HCT116 (cell line): ENCODE measurements around the gene LRRFIP2. TPM values are rescaled to one million over a fixed set of nuclear protein-coding genes. Genes with fewer than 3 reads are reported as not detected.

Source experiments
- ATAC-seq: fragments of 200-7000 bp; cut with Tn5 transposase; 2 replicates; pipeline ENCODE4 v1.9.1; 2020; ENCODE audit warnings: mild to moderate bottlenecking, moderate library complexity
- BruUV-seq: library from RNA; stranded (reverse); fragments of 400-500 nt; replicated peaks from 2 replicates; lab custom pipeline; 2021; lab: Mats Ljungman, UMichigan
- CTCF ChIA-PET: fragments of 300-600 bp; sonication (Branson Sonifier 250); formaldehyde crosslinking; loops from one replicate; lab custom pipeline; 2021; ENCODE audit warnings: antibody characterized with exemption; lab: Charles Lee
- POLR2A ChIA-PET: fragments of 300-600, 350-600 bp; sonication (Branson Sonifier 250); formaldehyde crosslinking; loops from one replicate; lab custom pipeline; 2021; ENCODE audit warnings: antibody characterized with exemption; lab: Charles Lee
- RAD21 ChIA-PET, 2 experiments: fragments of 300-600 bp; sonication (Branson Sonifier 250); formaldehyde crosslinking; loops; one replicate each; lab custom pipeline; 2023; ENCODE audit warnings: low total read pairs in 2 of 2; ENCODE audit not compliant: uncharacterized antibody in 2 of 2, unreplicated experiment in 2 of 2, low non-redundant PET in 1 of 2; lab: Charles Lee
- DNase-seq: peaks from one replicate; pipeline ENCODE4 v3.0.0-alpha.2; 2010; ENCODE audit warnings: low read depth, low spot score
- H2AFZ ChIP-seq: fragments of 200-600 bp; shearing (Covaris generic), sonication (generic); 2 replicates; pipeline ENCODE4 v1.6.1; 2017; ENCODE audit warnings: low read depth, mixed run types, mixed read lengths, antibody characterized with exemption, low read length; ENCODE audit not compliant: poor library complexity, severe bottlenecking
- H3K27ac ChIP-seq: 2 replicates; pipeline ENCODE4 v1.5.1; 2012; ENCODE audit warnings: low read depth, low read length
- H3K27me3 ChIP-seq: fragments of 200-600 bp; sonication (generic); 2 replicates; pipeline ENCODE4 v1.6.1; 2016; ENCODE audit warnings: mixed run types, low read length, mixed read lengths; ENCODE audit not compliant: insufficient read depth
- H3K36me3 ChIP-seq, 2 experiments: fragments of 200-500 bp in 1 of 2; fragments of 200-600 bp in 1 of 2; sonication (Bioruptor generic) in 1 of 2; sonication (generic) in 1 of 2; 2 replicates each; pipeline versions ENCODE4 v1.5.1 to v1.6.1; 2014 to 2016; ENCODE audit warnings: low read length in 2 of 2, inconsistent platforms in 1 of 2, mixed read lengths in 1 of 2, mixed run types in 1 of 2; ENCODE audit not compliant: insufficient read depth in 2 of 2, control insufficient read depth in 1 of 2
- H3K4me1 ChIP-seq, 2 experiments: fragments of 200-600 bp in 1 of 2; sonication (generic) in 1 of 2; 2 replicates each; pipeline versions ENCODE4 v1.5.1 to v1.6.1; 2012 to 2017; ENCODE audit warnings: low read length in 2 of 2, inconsistent platforms in 1 of 2, mild to moderate bottlenecking in 1 of 2, mixed read lengths in 1 of 2, mixed run types in 1 of 2, moderate library complexity in 1 of 2; ENCODE audit not compliant: insufficient read depth in 2 of 2, control insufficient read depth in 1 of 2
- H3K4me2 ChIP-seq: fragments of 200-600 bp; sonication (generic); 2 replicates; pipeline ENCODE4 v1.6.1; 2017; ENCODE audit warnings: mixed run types, low read length, mixed read lengths
- H3K4me3 ChIP-seq, 2 experiments: fragments of 200-600 bp in 1 of 2; sonication (generic) in 1 of 2; replicated peaks in 1 of 2; 2 replicates each; pipeline ENCODE4 v1.5.1; 2011 to 2016; ENCODE audit warnings: low read length in 2 of 2, control low read depth in 1 of 2, low read depth in 1 of 2, mild to moderate bottlenecking in 1 of 2, mixed read lengths in 1 of 2, mixed run types in 1 of 2
- H3K79me2 ChIP-seq: fragments of 200-600 bp; sonication (generic); 2 replicates; pipeline ENCODE4 v1.6.1; 2017; ENCODE audit warnings: mild to moderate bottlenecking, mixed run types, low read length, moderate library complexity, mixed read lengths; ENCODE audit not compliant: insufficient read depth
- H3K9ac ChIP-seq: fragments of 200-600 bp; sonication (generic); 2 replicates; pipeline ENCODE4 v1.6.1; 2016; ENCODE audit warnings: low read length, mixed read lengths
- H3K9me2 ChIP-seq: fragments of 200-600 bp; sonication (generic), shearing (Covaris generic); 2 replicates; pipeline ENCODE4 v1.6.1; 2017; ENCODE audit warnings: mixed run types, mild to moderate bottlenecking, moderate library complexity; ENCODE audit not compliant: insufficient read depth
- H3K9me3 ChIP-seq, 2 experiments: fragments of 200-500 bp in 1 of 2; fragments of 200-600 bp in 1 of 2; sonication (Bioruptor generic) in 1 of 2; sonication (generic) in 1 of 2; 2 replicates each; pipeline ENCODE4 v1.6.1; 2014 to 2017; ENCODE audit warnings: low read length in 2 of 2, mixed read lengths in 2 of 2, inconsistent platforms in 1 of 2, low read depth in 1 of 2, mild to moderate bottlenecking in 1 of 2, mixed run types in 1 of 2, moderate library complexity in 1 of 2; ENCODE audit not compliant: control insufficient read depth in 1 of 2, insufficient read depth in 1 of 2
- H4K20me1 ChIP-seq: fragments of 200-600 bp; sonication (generic), shearing (Covaris generic); 2 replicates; pipeline ENCODE4 v1.6.1; 2017; ENCODE audit warnings: mixed run types, mild to moderate bottlenecking, moderate library complexity; ENCODE audit not compliant: insufficient read depth
- CEBPB ChIP-seq: IDR thresholded peaks from 2 replicates; pipeline ENCODE4 v1.6.1; 2012; ENCODE audit warnings: low read depth
- ELF1 ChIP-seq: IDR thresholded peaks from 2 replicates; pipeline ENCODE4 v1.6.1; 2012; ENCODE audit warnings: low read depth, borderline replicate concordance
- FOSL1 ChIP-seq: IDR thresholded peaks from 2 replicates; pipeline ENCODE4 v1.6.1; 2012; ENCODE audit warnings: low read depth
- JUND ChIP-seq: IDR thresholded peaks from 2 replicates; pipeline ENCODE4 v1.6.1; 2012
- ZFX ChIP-seq: fragments of 450-650 bp; IDR thresholded peaks from 2 replicates; pipeline ENCODE4 v1.6.1; 2017
- intact Hi-C: fragments of 100-400 bp; cut with micrococcal nuclease; formaldehyde crosslinking; loops from 2 replicates; pipeline ENCODE4 v1.10.0; 2022
- total RNA-seq: library from RNA; stranded (reverse); gene quantifications from one replicate; pipeline ENCODE4 v1.2.1, GENCODE V29; 2021; ENCODE audit not compliant: unreplicated experiment
- TF ChIP-seq, protein P1 (sequence below): IDR thresholded peaks from 2 replicates; pipeline ENCODE4 v1.6.1; 2012
- TF ChIP-seq, protein P2 (sequence below): IDR thresholded peaks from 2 replicates; pipeline ENCODE4 v1.6.1; 2012
- TF ChIP-seq, protein P3 (sequence below): IDR thresholded peaks from 2 replicates; pipeline ENCODE4 v1.6.1; 2011; ENCODE audit warnings: mild to moderate bottlenecking, low read length, moderate library complexity; ENCODE audit not compliant: insufficient replicate concordance; ENCODE audit errors: extremely low read depth

Gene LRRFIP2
- total RNA-seq, 1 experiment from 2014 or later: 27.0 TPM

DNA sequence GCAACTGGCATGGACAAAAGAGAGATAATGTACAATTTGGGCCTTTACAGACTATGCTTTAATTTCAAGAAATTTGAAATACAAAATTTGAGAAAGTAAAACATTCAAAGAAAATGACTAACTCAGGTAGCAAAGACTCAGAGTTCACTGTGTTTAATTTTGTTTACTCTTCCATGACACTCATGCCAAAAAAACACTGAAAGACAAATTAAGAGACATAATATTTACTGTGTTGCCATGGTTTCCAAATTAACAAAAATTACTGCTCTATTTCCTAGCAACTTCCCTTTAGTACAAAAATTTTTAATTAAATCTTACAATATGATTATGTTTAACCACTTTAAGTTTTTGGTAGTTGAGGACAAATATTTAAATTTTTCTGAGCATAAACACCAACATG, 29.6 kb downstream of the LRRFIP2 start (continued):
- TF ChIP-seq, protein P1, sequence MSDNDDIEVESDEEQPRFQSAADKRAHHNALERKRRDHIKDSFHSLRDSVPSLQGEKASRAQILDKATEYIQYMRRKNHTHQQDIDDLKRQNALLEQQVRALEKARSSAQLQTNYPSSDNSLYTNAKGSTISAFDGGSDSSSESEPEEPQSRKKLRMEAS: no peak
- TF ChIP-seq JUND: no peak
- TF ChIP-seq, protein P2, sequence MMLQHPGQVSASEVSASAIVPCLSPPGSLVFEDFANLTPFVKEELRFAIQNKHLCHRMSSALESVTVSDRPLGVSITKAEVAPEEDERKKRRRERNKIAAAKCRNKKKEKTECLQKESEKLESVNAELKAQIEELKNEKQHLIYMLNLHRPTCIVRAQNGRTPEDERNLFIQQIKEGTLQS: no peak

DNA sequence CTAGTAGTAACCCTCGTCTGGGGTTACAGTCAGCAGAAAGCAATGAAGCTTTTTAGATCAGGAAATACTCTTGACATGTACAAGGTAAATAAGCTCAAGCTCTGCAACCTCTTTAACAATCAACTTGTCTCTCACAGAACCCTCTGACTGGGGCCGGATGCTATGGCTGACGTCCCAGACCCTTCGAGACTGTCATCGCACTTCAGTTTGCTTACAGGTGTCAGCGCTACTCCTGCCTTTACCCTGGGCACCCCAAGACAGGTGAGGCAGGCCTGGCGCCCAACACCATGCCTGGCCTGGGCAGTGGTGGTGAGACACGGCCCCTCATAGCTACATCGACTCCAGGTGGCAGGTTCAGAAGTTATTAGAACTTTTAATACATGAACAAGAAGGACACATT, 30.6 kb downstream of the LRRFIP2 start:
- TF ChIP-seq, protein P3, sequence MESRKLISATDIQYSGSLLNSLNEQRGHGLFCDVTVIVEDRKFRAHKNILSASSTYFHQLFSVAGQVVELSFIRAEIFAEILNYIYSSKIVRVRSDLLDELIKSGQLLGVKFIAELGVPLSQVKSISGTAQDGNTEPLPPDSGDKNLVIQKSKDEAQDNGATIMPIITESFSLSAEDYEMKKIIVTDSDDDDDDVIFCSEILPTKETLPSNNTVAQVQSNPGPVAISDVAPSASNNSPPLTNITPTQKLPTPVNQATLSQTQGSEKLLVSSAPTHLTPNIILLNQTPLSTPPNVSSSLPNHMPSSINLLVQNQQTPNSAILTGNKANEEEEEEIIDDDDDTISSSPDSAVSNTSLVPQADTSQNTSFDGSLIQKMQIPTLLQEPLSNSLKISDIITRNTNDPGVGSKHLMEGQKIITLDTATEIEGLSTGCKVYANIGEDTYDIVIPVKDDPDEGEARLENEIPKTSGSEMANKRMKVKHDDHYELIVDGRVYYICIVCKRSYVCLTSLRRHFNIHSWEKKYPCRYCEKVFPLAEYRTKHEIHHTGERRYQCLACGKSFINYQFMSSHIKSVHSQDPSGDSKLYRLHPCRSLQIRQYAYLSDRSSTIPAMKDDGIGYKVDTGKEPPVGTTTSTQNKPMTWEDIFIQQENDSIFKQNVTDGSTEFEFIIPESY: no peak
- TF ChIP-seq ELF1: no peak
- TF ChIP-seq JUND: no peak
- TF ChIP-seq FOSL1: no peak
- TF ChIP-seq CEBPB: no peak
- no peak for TF ChIP-seq ZFX
- H3K27me3 ChIP-seq: no peaks in the 10 kb centered on the region
- ChIA-PET RAD21 (no interaction called here), CTCF (no interaction called here), POLR2A (no interaction called here)
- no peak for ATAC-seq
- H3K4me3 ChIP-seq: no peak overlapping the region
- no peak for DNase-seq
- H3K9me3 ChIP-seq: no peaks in the 10 kb centered on the region
- H3K79me2 ChIP-seq: no peaks in the 10 kb centered on the region
- intact Hi-C loops: no loop called here
- no TSS peak for BruUV-seq
- no peak overlapping the region for H3K9ac ChIP-seq
- H4K20me1 ChIP-seq: peaks cover 5% of the 10 kb centered on the region; the same call in 1 of the 2 replicates
- H3K9me2 ChIP-seq: no peaks in the 10 kb centered on the region
- no peaks in the 10 kb centered on the region for H3K4me1 ChIP-seq
- H2AFZ ChIP-seq: no peak overlapping the region
- H3K36me3 ChIP-seq: peaks cover 3 to 5% of the 10 kb centered on the region in 2 experiments; a peak in 1 of 4 replicates
- no peak overlapping the region for H3K4me2 ChIP-seq
- no peak overlapping the region for H3K27ac ChIP-seq
